PC-9 (cell line): Measurements from ENCODE around the gene TRMT13.

ENCODE experiments used
- CTCF ChIP-seq: fragments of 200-600 bp; sonication (generic); conservative IDR thresholded peaks from 2 replicates; pipeline ENCODE4 v1.6.1; 2017; ENCODE audit warnings: mixed run types, antibody characterized with exemption, mild to moderate bottlenecking, moderate library complexity
- EZH2 ChIP-seq: fragments of 200-600 bp; sonication (generic); IDR thresholded peaks from 2 replicates; pipeline ENCODE4 v1.8.0; 2017; ENCODE audit warnings: antibody characterized with exemption, low read depth

GRCh38 chr1:100141192-100141591 lies 8.2 kb downstream of the TRMT13 start:
- TF ChIP-seq CTCF: no peak
- no peak for TF ChIP-seq EZH2
